ENCODE data around the gene NSL1. TPM values are rescaled to one million over a fixed set of nuclear protein-coding genes. Genes with fewer than 3 reads are reported as not detected.
"Not testable (repeated sequence)": the region's sequence is repeated elsewhere in the genome, so short reads cannot be mapped to it uniquely, and the experiment has no call there.

Gene NSL1
- total RNA-seq, 2 donors from 2014 or later: 18.6 to 20.3 TPM

DNA sequence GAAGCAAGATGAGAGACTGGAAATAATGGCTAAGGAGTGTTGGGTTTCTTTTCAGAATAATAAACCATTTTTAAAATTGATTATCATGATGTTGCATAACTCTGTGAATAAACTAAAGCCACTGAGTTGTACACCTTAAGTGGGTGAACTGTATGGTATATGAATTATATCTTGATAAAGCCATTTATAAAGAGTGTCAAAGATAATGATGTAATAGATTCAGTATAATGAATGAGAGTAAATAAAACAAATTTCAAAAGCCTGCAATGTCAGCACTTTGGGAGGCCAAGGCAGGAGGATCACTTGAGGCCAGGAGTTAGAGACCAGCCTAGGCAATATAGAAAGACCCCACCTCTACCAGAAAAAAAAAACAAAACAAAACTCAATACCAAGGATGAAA lies 16.3 kb downstream of the NSL1 start:
- no peak for DNase-seq
- no peaks in the 10 kb centered on the region for H3K9me3 ChIP-seq (ENCODE audit: control insufficient read depth, low read length, poor library complexity, severe bottlenecking)
- Mint-ChIP-seq H3K4me3 (no peak overlapping the region), H3K4me1 (peaks cover 20% of the 10 kb centered on the region), H3K27ac (peak overlapping the region; percentile 60), H3K27me3 (no peaks in the 10 kb centered on the region), H3K36me3 (ENCODE audit: low read depth) (peaks cover 6% of the 10 kb centered on the region)
- no peak for ATAC-seq

DNA sequence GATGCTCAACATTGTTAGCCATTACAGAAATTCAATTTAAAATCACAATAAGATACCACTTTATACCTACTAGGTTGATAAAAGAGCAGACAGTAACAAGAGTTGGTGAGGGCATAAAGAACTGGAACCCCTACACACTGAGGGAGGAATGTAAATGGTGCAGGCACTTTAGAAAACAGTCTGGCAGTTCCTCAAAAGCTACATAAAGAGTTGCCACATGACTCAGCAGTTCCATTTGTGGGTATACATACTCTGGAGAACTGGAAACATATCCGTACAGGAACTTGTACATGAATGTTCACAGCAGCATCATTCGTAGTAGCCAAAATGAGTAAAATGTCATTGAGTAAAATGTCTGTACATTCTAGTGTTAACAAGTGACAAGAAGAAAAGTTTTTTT lies 17.0 kb downstream of the NSL1 start:
- Mint-ChIP-seq H3K4me3 (no peak overlapping the region), H3K27me3 (no peaks in the 10 kb centered on the region), H3K4me1 (peaks cover 20% of the 10 kb centered on the region), H3K27ac (peak overlapping the region; percentile 60), H3K36me3 (ENCODE audit: low read depth) (peaks cover 8% of the 10 kb centered on the region)
- H3K9me3 ChIP-seq (ENCODE audit: control insufficient read depth, low read length, poor library complexity, severe bottlenecking): no peaks in the 10 kb centered on the region
- ATAC-seq (no peak), DNase-seq (no peak)

DNA sequence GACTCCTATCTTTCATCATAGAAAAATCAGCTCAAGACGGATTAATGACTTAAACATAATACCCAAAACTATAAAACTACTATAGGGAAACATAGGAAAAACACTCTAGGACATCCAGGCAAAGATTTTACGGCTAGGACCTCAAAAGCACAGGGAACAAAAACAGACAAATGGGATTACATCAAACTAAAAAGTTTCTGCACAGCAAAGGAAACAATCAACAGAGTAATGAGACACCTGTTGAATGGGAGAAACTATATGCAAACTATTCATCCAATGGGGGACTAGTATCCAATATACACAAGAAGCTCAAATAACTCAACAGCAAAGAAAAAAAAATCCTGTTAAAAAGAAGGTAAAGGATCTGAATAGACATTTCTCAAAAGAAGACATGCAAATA lies 18.6 kb downstream of the NSL1 start:
- H3K9me3 ChIP-seq (ENCODE audit: control insufficient read depth, low read length, poor library complexity, severe bottlenecking): no peaks in the 10 kb centered on the region
- Mint-ChIP-seq H3K36me3 (ENCODE audit: low read depth) (peaks cover 8% of the 10 kb centered on the region), H3K4me3 (no peak overlapping the region), H3K27ac (peak overlapping the region; percentile 60), H3K27me3 (no peaks in the 10 kb centered on the region), H3K4me1 (peaks cover 20% of the 10 kb centered on the region)
- ATAC-seq (no peak), DNase-seq (no peak)

GRCh38 chr1:212771341-212771740 lies 20.2 kb downstream of the NSL1 start:
- Mint-ChIP-seq H3K4me3 (no peak overlapping the region), H3K4me1 (peaks cover 20% of the 10 kb centered on the region), H3K27me3 (no peaks in the 10 kb centered on the region), H3K36me3 (ENCODE audit: low read depth) (peaks cover 5% of the 10 kb centered on the region), H3K27ac (no peak overlapping the region)
- ATAC-seq: no peak
- no peak for DNase-seq
- no peaks in the 10 kb centered on the region for H3K9me3 ChIP-seq (ENCODE audit: control insufficient read depth, low read length, poor library complexity, severe bottlenecking)

DNA sequence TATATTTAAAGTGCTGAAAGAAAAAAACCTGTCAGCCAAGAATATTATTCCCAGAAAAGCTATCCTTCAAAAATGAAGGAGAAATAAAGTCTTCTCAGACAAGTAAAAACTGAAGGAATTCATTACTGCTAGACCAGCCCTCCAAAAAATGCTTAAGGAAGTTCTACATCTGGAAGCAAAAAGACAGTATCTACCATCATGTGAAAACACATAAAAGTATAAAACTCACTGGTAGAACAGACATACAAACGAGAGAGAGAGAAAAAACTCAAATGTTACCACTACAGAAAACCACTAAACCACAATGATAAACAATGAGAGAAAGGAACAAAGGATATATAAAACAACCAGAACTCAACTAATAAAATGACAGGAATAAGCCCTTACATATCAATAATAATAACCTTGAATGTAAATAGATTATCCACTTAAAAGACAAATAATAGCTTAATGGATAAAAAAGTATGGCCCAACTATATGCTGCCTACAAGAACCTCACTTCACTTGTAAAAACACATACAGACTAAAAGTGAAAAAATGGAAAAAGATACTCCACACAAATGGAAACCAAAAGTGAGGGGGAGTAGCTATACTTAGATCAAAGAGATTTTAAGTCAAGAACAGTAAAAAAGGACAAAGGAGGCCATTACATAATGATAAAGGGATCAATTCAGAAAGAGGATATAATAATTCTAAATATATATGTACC lies 22.0 kb downstream of the NSL1 start:
- ATAC-seq: no peak
- Mint-ChIP-seq H3K27me3 (no peaks in the 10 kb centered on the region), H3K4me1 (peaks cover 19% of the 10 kb centered on the region), H3K36me3 (ENCODE audit: low read depth) (peaks cover 5% of the 10 kb centered on the region), H3K4me3 (no peak overlapping the region), H3K27ac (no peak overlapping the region)
- DNase-seq: no peak
- H3K9me3 ChIP-seq (ENCODE audit: control insufficient read depth, low read length, poor library complexity, severe bottlenecking): no peaks in the 10 kb centered on the region

- not testable (repeated sequence) for H3K9me3 ChIP-seq (ENCODE audit: control insufficient read depth, low read length, poor library complexity, severe bottlenecking); H3K27ac Mint-ChIP-seq; DNase-seq; H3K4me3 Mint-ChIP-seq; H3K36me3 Mint-ChIP-seq (ENCODE audit: low read depth); ATAC-seq; H3K27me3 Mint-ChIP-seq
- peaks cover 20% of the 10 kb centered on the region for H3K4me1 Mint-ChIP-seq
Measured at GRCh38 chr1:212766825-212767224, 24.8 kb downstream of the NSL1 start.

DNA sequence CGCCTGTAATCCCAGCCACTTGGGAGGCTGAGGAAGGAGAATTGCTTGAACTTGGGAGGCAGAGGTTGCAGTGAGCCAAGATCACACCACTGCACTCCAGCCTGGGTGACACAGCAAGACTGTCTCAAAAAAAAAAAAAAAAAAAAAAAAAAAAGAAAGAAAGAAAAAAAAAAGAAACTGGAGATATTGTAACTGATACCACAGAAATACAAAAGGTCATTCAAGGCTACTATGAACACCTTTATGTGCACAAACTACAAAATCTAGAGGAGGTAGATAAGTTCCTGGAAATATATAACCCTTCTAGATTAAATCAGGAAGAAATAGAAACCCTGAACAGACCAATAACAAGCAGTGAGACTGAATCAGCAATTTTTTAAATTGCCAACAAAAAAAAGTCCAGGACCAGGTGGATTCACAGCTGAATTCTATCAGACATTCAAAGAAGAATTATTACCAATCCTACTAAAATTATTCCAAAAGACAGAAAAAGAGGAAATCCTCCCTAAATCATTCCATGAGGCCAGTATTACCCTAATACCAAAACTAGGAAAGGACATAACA lies 26.8 kb downstream of the NSL1 start:
- not testable (repeated sequence) for H3K27me3 Mint-ChIP-seq; H3K27ac Mint-ChIP-seq; H3K9me3 ChIP-seq (ENCODE audit: control insufficient read depth, low read length, poor library complexity, severe bottlenecking); ATAC-seq; H3K36me3 Mint-ChIP-seq (ENCODE audit: low read depth); H3K4me3 Mint-ChIP-seq; DNase-seq
- peaks cover 30% of the 10 kb centered on the region for H3K4me1 Mint-ChIP-seq

GRCh38 chr1:212762839-212763238 lies 28.7 kb downstream of the NSL1 start:
- no peak overlapping the region for H3K27ac Mint-ChIP-seq
- ATAC-seq: no peak
- DNase-seq: no peak
- peaks cover 5% of the 10 kb centered on the region for H3K36me3 Mint-ChIP-seq (ENCODE audit: low read depth)
- no peaks in the 10 kb centered on the region for H3K27me3 Mint-ChIP-seq
- no peak overlapping the region for H3K4me3 Mint-ChIP-seq
- peaks cover 37% of the 10 kb centered on the region for H3K4me1 Mint-ChIP-seq
- no peaks in the 10 kb centered on the region for H3K9me3 ChIP-seq (ENCODE audit: control insufficient read depth, low read length, poor library complexity, severe bottlenecking)

DNA sequence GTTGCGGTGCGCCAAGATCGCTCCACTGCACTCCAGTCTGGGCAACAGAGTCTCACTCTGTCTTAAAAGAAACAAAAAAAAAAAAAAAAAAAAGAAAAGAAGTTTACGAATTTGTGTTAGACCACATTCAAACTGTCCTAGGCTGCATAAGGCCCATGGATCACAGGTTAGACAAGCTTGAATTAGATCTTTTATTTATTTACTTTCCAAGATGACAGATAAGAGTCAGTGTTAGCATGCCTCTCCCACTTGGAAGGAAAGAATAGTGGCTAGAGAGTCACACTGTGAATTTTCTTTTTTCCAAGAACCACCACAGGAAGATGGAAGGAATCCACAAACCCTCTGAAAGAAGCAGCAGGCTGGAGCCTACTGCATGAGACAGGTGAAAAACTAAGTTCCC lies 29.3 kb downstream of the NSL1 start:
- H3K36me3 Mint-ChIP-seq (ENCODE audit: low read depth): peaks cover 7% of the 10 kb centered on the region
- H3K27ac Mint-ChIP-seq: no peak overlapping the region
- no peaks in the 10 kb centered on the region for H3K9me3 ChIP-seq (ENCODE audit: control insufficient read depth, low read length, poor library complexity, severe bottlenecking)
- DNase-seq: no peak
- H3K4me1 Mint-ChIP-seq: peaks cover 41% of the 10 kb centered on the region
- H3K27me3 Mint-ChIP-seq: no peaks in the 10 kb centered on the region
- H3K4me3 Mint-ChIP-seq: no peak overlapping the region
- ATAC-seq: no peak

DNA sequence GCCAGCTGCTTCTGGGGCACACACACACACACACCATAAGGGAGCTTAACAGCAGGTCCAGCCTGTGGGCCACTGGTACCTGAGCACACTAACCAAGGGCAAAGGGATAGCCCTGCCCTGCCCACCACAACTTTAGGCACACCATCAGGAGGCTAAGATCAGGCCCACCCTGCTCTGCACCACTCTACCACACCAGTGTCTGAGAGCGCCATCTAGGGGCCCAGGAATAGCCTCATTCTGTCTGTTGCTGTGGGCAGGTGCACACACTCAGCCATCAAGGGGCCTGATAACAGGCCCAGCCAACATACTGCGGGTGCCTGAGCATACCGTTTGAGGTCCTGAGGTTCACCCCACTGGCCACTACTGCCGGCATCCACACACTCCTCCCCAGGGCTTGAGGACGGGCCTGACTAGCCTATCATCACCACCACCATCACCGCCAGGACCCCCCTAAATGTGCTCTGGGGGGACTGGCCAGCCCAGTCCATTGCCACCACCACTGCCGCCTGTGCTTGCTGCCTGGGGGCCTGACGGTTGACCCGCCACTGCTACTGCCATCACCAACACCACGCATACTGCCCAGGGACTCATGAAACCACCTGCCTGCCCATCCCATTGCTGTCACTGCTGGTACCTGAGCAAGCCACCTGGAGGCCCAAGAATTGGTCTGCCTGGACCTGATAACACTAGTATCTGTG lies 31.3 kb downstream of the NSL1 start:
- Mint-ChIP-seq H3K4me1 (peaks cover 49% of the 10 kb centered on the region), H3K27me3 (no peaks in the 10 kb centered on the region), H3K36me3 (ENCODE audit: low read depth) (peaks cover 10% of the 10 kb centered on the region), H3K4me3 (no peak overlapping the region), H3K27ac (peak overlapping the region; percentile 21)
- no peaks in the 10 kb centered on the region for H3K9me3 ChIP-seq (ENCODE audit: control insufficient read depth, low read length, poor library complexity, severe bottlenecking)
- ATAC-seq (peak; percentile 78), DNase-seq (peak in 1 of 3 donors; percentile 19)

- no peak overlapping the region for H3K4me3 Mint-ChIP-seq
Measured at GRCh38 chr1:212759683-212760082, 31.9 kb downstream of the NSL1 start.

GRCh38 chr1:212754680-212755079 lies 36.9 kb downstream of the NSL1 start:
- H3K4me3 Mint-ChIP-seq: peak overlapping the region; percentile 88
- peaks cover 8% of the 10 kb centered on the region for H3K36me3 Mint-ChIP-seq (ENCODE audit: low read depth)
- ATAC-seq (no peak), DNase-seq (no peak)
- H3K27me3 Mint-ChIP-seq: no peaks in the 10 kb centered on the region
- H3K9me3 ChIP-seq (ENCODE audit: control insufficient read depth, low read length, poor library complexity, severe bottlenecking): no peaks in the 10 kb centered on the region
- H3K27ac Mint-ChIP-seq: peak overlapping the region; percentile 93
- peaks cover 46% of the 10 kb centered on the region for H3K4me1 Mint-ChIP-seq

More at GRCh38 chr1:212759683-212760082, 31.9 kb downstream of the NSL1 start:
- ATAC-seq (no peak), DNase-seq (no peak)
- Mint-ChIP-seq H3K27ac (peak overlapping the region; percentile 21), H3K4me1 (peaks cover 47% of the 10 kb centered on the region), H3K27me3 (no peaks in the 10 kb centered on the region), H3K36me3 (ENCODE audit: low read depth) (peaks cover 10% of the 10 kb centered on the region)
- H3K9me3 ChIP-seq (ENCODE audit: control insufficient read depth, low read length, poor library complexity, severe bottlenecking): no peaks in the 10 kb centered on the region

- peaks cover 43% of the 10 kb centered on the region for H3K4me1 Mint-ChIP-seq
- no peaks in the 10 kb centered on the region for H3K9me3 ChIP-seq (ENCODE audit: control insufficient read depth, low read length, poor library complexity, severe bottlenecking)
- H3K27ac Mint-ChIP-seq: peak overlapping the region; percentile 93
- no peak for DNase-seq
- ATAC-seq: peak; percentile 55
- no peaks in the 10 kb centered on the region for H3K27me3 Mint-ChIP-seq
- H3K36me3 Mint-ChIP-seq (ENCODE audit: low read depth): peaks cover 8% of the 10 kb centered on the region
- H3K4me3 Mint-ChIP-seq: peak overlapping the region; percentile 88
Measured at GRCh38 chr1:212754193-212754592, 37.4 kb downstream of the NSL1 start.

All from T-helper 17 cell (primary cell).